HepG2 (cell line): ENCODE data around the gene CIAO3. TPM values are rescaled to one million over a fixed set of nuclear protein-coding genes. Genes with fewer than 3 reads are reported as not detected.

Experiments
- AHDC1 ChIP-seq: sonication (generic); formaldehyde crosslinking; IDR thresholded peaks from 2 replicates; pipeline ENCODE4 v1.5.1; 2020; ENCODE audit warnings: mild to moderate bottlenecking, missing genetic modification reagents, borderline replicate concordance
- EED ChIP-seq: sonication (generic); formaldehyde crosslinking; IDR thresholded peaks from 2 replicates; pipeline ENCODE4 v1.5.0; 2020; ENCODE audit warnings: mild to moderate bottlenecking, missing genetic modification reagents
- HMGXB4 ChIP-seq, 2 experiments: sonication (generic) in 1 of 2; formaldehyde crosslinking in 1 of 2; IDR thresholded peaks; 2 replicates each; pipeline versions ENCODE4 v1.4.0 to v1.6.1; 2018 to 2020; ENCODE audit warnings: missing genetic modification reagents in 2 of 2, borderline replicate concordance in 1 of 2, low read depth in 1 of 2, mild to moderate bottlenecking in 1 of 2, missing biosample characterization in 1 of 2
- JUNB ChIP-seq: sonication (generic); formaldehyde crosslinking; IDR thresholded peaks from 2 replicates; pipeline ENCODE4 v1.8.0; 2022; ENCODE audit warnings: missing genetic modification reagents, mild to moderate bottlenecking, borderline replicate concordance
- NCOA2 ChIP-seq: sonication (generic); formaldehyde crosslinking; IDR thresholded peaks from 2 replicates; pipeline ENCODE4 v1.8.0; 2022; ENCODE audit warnings: inconsistent platforms
- NFKB2 ChIP-seq: sonication (generic); formaldehyde crosslinking; IDR thresholded peaks from 2 replicates; pipeline ENCODE4 v1.4.0; 2020; ENCODE audit warnings: missing genetic modification reagents, borderline replicate concordance
- NFKBIZ ChIP-seq: IDR thresholded peaks from 2 replicates; pipeline ENCODE4 v1.6.1; 2018; ENCODE audit warnings: missing genetic modification reagents, missing compliant biosample characterization
- SMAD1 ChIP-seq: sonication (generic); formaldehyde crosslinking; IDR thresholded peaks from 2 replicates; pipeline ENCODE4 v1.4.0; 2020; ENCODE audit warnings: missing genetic modification reagents, low read depth, mild to moderate bottlenecking, borderline replicate concordance
- ZFAT ChIP-seq: sonication (generic); formaldehyde crosslinking; conservative IDR thresholded peaks from 2 replicates; pipeline ENCODE4 v1.8.1; 2023; ENCODE audit warnings: missing genetic modification reagents, inconsistent platforms
- ZFP90 ChIP-seq: sonication (generic); formaldehyde crosslinking; IDR thresholded peaks from 2 replicates; pipeline ENCODE4 v1.8.0; 2022; ENCODE audit warnings: missing genetic modification reagents, mild to moderate bottlenecking, inconsistent platforms, borderline replicate concordance
- ZNF501 ChIP-seq: sonication (generic); formaldehyde crosslinking; IDR thresholded peaks from 2 replicates; pipeline ENCODE4 v1.5.1; 2020; ENCODE audit warnings: mild to moderate bottlenecking, moderate library complexity, missing genetic modification reagents
- ZNF598 ChIP-seq: sonication (generic); formaldehyde crosslinking; IDR thresholded peaks from 2 replicates; pipeline ENCODE4 v1.5.1; 2020; ENCODE audit warnings: mild to moderate bottlenecking, missing genetic modification reagents, borderline replicate concordance
- ZNF724P ChIP-seq: sonication (generic); formaldehyde crosslinking; IDR thresholded peaks from 2 replicates; pipeline ENCODE4 v1.8.0; 2022; ENCODE audit warnings: missing genetic modification reagents, borderline replicate concordance
- polyA plus RNA-seq, 8 experiments: library from polyadenylated mRNA; depleted of rRNA in 3 of 8; stranded (reverse) in 7 of 8; unstranded in 1 of 8; fragments of >200 nt; fragmentation: Illumina TruSeq in 4 of 8; extraction: Trizol in 4 of 8; gene quantifications; 2 replicates each; pipeline versions ENCODE4 v1.2.1 to v1.2.3, GENCODE V29; 2011 to 2016; ENCODE audit warnings: low read depth in 4 of 8, missing spikeins in 1 of 8, mixed read lengths in 1 of 8; ENCODE audit not compliant: insufficient read depth in 1 of 8
- total RNA-seq, 5 experiments: library from RNA; depleted of rRNA; stranded (reverse); fragments of >200 nt; fragmentation: Illumina TruSeq; extraction: Trizol; gene quantifications; 2 replicates each; pipeline ENCODE4 v1.2.3, GENCODE V29; 2016; ENCODE audit warnings: low read depth in 1 of 5
- TF ChIP-seq, protein P1 (sequence below): IDR thresholded peaks from 2 replicates; pipeline ENCODE4 v1.6.1; 2016; ENCODE audit warnings: missing compliant biosample characterization, missing genetic modification reagents, borderline replicate concordance
- TF ChIP-seq, protein P2 (sequence below): sonication (generic); formaldehyde crosslinking; IDR thresholded peaks from 2 replicates; pipeline ENCODE4; 2020; ENCODE audit warnings: missing genetic modification reagents, mild to moderate bottlenecking, borderline replicate concordance

CIAO3 gene
- total and polyA plus RNA-seq, 2 of the 13 experiments (the other 11 are each of a cell fraction or from before 2014, with no cell fraction given), result 21.7 to 25.0 TPM

DNA sequence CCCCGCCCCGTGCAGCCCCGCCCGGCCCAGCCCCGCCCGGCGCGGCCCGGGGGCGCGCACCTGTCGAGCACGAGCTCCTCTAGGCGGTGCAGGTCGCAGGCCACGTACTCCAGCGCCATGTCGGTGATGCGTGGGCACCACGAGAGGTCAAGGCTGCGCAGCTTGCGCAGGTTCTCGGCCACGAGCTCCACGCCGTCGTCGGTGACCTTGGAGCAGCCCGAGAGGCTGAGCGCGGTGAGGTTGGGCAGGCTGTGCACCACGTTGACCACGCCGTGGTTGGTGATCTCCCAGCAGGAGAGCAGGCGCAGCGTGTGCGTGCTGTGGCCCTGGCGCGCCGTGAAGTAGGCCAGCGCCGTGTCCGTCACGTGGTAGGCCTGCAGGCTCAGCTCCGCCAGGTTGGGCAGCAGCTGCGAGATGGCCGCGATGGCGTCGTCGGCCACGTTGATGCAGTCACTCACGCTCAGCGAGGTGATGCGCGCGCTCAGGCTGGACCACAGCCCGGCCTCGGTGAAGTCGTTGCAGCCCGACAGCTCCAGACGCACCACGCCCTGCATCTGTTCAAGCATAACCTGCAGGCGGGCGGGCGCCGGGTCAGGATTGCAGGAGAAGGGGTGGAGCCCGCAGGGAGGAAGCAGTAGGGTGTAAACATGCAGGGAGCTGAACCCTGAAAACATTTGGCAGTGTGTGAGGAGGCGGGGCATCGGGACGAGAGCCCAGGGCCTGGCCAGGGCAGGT, 45.3 kb downstream of the CIAO3 start (continued):
- peak; percentile 59; the same call in 1 of the 2 replicates for TF ChIP-seq NFKB2 (CRISPR knock-in tag)
- TF ChIP-seq SMAD1 (CRISPR knock-in tag), result peak; percentile 50; the same call in 1 of the 2 replicates
- TF ChIP-seq AHDC1 (CRISPR knock-in tag), result 0 out of 2 replicates have a peak, but pooled peaks have one; percentile 31
- TF ChIP-seq, protein P1, sequence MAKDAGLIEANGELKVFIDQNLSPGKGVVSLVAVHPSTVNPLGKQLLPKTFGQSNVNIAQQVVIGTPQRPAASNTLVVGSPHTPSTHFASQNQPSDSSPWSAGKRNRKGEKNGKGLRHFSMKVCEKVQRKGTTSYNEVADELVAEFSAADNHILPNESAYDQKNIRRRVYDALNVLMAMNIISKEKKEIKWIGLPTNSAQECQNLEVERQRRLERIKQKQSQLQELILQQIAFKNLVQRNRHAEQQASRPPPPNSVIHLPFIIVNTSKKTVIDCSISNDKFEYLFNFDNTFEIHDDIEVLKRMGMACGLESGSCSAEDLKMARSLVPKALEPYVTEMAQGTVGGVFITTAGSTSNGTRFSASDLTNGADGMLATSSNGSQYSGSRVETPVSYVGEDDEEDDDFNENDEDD (CRISPR knock-in tag), result peak; percentile 71
- TF ChIP-seq EED (CRISPR knock-in tag), result peak; percentile 88; the same call in 1 of the 2 replicates
- peak; percentile 86 for TF ChIP-seq ZNF724P (CRISPR knock-in tag)
- no peak for TF ChIP-seq ZNF598 (CRISPR knock-in tag)
- TF ChIP-seq ZNF501 (CRISPR knock-in tag), result 0 out of 2 replicates have a peak, but pooled peaks have one; percentile 25
- no peak for TF ChIP-seq ZFP90 (CRISPR knock-in tag)
- TF ChIP-seq HMGXB4 (CRISPR knock-in tag; IDR thresholded peaks at IDR 0.05; ENCODE audit: borderline replicate concordance in 1 of 2, low read depth in 1 of 2), result 0 out of 4 replicates have a peak, but pooled peaks of 1 of the 2 experiments have one; percentile 31
- no peak for TF ChIP-seq ZFAT (CRISPR knock-in tag)
- peak; percentile 17; the same call in 1 of the 2 replicates for TF ChIP-seq JUNB (CRISPR knock-in tag)
- TF ChIP-seq NFKBIZ, result 0 out of 2 replicates have a peak, but pooled peaks have one; percentile 42
- TF ChIP-seq NCOA2, result 0 out of 2 replicates have a peak, but pooled peaks have one; percentile 22
- TF ChIP-seq, protein P2, sequence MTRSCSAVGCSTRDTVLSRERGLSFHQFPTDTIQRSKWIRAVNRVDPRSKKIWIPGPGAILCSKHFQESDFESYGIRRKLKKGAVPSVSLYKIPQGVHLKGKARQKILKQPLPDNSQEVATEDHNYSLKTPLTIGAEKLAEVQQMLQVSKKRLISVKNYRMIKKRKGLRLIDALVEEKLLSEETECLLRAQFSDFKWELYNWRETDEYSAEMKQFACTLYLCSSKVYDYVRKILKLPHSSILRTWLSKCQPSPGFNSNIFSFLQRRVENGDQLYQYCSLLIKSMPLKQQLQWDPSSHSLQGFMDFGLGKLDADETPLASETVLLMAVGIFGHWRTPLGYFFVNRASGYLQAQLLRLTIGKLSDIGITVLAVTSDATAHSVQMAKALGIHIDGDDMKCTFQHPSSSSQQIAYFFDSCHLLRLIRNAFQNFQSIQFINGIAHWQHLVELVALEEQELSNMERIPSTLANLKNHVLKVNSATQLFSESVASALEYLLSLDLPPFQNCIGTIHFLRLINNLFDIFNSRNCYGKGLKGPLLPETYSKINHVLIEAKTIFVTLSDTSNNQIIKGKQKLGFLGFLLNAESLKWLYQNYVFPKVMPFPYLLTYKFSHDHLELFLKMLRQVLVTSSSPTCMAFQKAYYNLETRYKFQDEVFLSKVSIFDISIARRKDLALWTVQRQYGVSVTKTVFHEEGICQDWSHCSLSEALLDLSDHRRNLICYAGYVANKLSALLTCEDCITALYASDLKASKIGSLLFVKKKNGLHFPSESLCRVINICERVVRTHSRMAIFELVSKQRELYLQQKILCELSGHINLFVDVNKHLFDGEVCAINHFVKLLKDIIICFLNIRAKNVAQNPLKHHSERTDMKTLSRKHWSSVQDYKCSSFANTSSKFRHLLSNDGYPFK (CRISPR knock-in tag), result peak; percentile 73; the same call in 1 of the 2 replicates
